Heart right ventricle (tissue), 16 donors: Measurements from ENCODE around the gene NAPA. TPM values are rescaled to one million over a fixed set of nuclear protein-coding genes. Genes with fewer than 3 reads are reported as not detected.

Experiments
- ATAC-seq, 8 donors: fragments of 200-7000 bp; cut with Tn5 transposase; one replicate each; pipeline ENCODE4 v1.9.1; 2020; ENCODE audit warnings: mild to moderate bottlenecking in 8 of 8, moderate library complexity in 8 of 8, moderate number of reproducible peaks in 1 of 8
- DNase-seq, 2 donors: peaks; one replicate each; pipeline ENCODE4 v3.0.0-alpha.2; 2020
- H3K27ac ChIP-seq, 10 donors: fragments of 200-600 bp; sonication (generic) in 2 of 10; one replicate each; pipeline versions ENCODE4 v1.5.0 to v1.8.0; 2020 to 2022; ENCODE audit warnings: mild to moderate bottlenecking in 3 of 10
- H3K27me3 ChIP-seq, 7 donors: fragments of 200-600 bp; one replicate each; pipeline ENCODE4 v1.8.0; 2021 to 2022; ENCODE audit warnings: mild to moderate bottlenecking in 2 of 7
- H3K36me3 ChIP-seq, 9 donors: fragments of 200-600 bp; sonication (generic) in 1 of 9; one replicate each; pipeline versions ENCODE4 v1.5.0 to v1.8.0; 2020 to 2022; ENCODE audit warnings: mild to moderate bottlenecking in 2 of 9
- H3K4me1 ChIP-seq, 9 donors: fragments of 200-600 bp; sonication (generic) in 1 of 9; one replicate each; pipeline versions ENCODE4 v1.5.0 to v1.8.0; 2020 to 2022; ENCODE audit warnings: mild to moderate bottlenecking in 4 of 9
- H3K4me3 ChIP-seq, 10 donors: fragments of 200-600 bp; sonication (generic) in 2 of 10; one replicate each; pipeline versions ENCODE4 v1.5.0 to v1.8.0; 2020 to 2022; ENCODE audit warnings: mild to moderate bottlenecking in 7 of 10, moderate library complexity in 2 of 10
- H3K9me3 ChIP-seq, 11 donors: fragments of 200-600 bp in 10 of 11; sonication (generic) in 2 of 11; one replicate each; pipeline versions ENCODE4 v1.5.0 to v1.8.0; 2013 to 2022; ENCODE audit warnings: mild to moderate bottlenecking in 2 of 11, control low read depth in 1 of 11, moderate library complexity in 1 of 11
- CTCF ChIP-seq, 9 donors: fragments of 200-600 bp; sonication (generic) in 2 of 9; IDR thresholded peaks; one replicate each; pipeline versions ENCODE4 v1.5.0 to v1.8.0; 2021 to 2022; ENCODE audit warnings: antibody characterized with exemption in 9 of 9, mild to moderate bottlenecking in 5 of 9, moderate library complexity in 1 of 9
- WGBS, 2 donors: extraction: QIAGEN DNeasy Blood & Tissue Kit; methylation state at CpG; one replicate each; pipeline ENCODE4 v1.1.7; 2013; ENCODE audit warnings: inconsistent platforms in 1 of 2; 5-methylcytosine and 5-hydroxymethylcytosine counted together
- intact Hi-C, 10 donors: fragments of 100-400 bp; cut with DNase I; formaldehyde crosslinking; loops; one replicate each; pipeline versions ENCODE4 v1.11.1 to v1.14.2; 2022
- long read RNA-seq, 3 donors: library from polyadenylated mRNA; unstranded; transcript quantifications; one replicate each; pipeline ENCODE4 v2.0.0, GENCODE V29; 2020 to 2021
- polyA plus RNA-seq, 2 donors: library from polyadenylated mRNA; stranded (reverse); fragments of 200-250 nt; gene quantifications; one replicate each; pipeline ENCODE4 v1.2.3, GENCODE V29; 2013
- total RNA-seq, 10 donors: library from RNA; stranded (reverse); fragmentation: NEBNext Ultra II Directional in 3 of 10; extraction: Animal tissue kit (Norgen Biotek cat#: 25700) in 3 of 10; gene quantifications; one replicate each; pipeline versions ENCODE4 v1.2.1 to v1.2.4, GENCODE V29; 2021 to 2023
- donor health status: Arrhythmogenic right ventricular cardiomyopathy.
- donor health status: ischemic (EF 13 %, LVEDD 7.1; RV severe dilation, severe dysfunction).
- donor health status: healthy with polysubstance abuse.
- donor health status: DM: no; HTN: yes; CAD: no.
- donor health status: DM: no; HTN: no; CAD: no.
- donor health status: ischemic (EF 25% LVEDD 6.9; RV normal size, moderate dysfunction).
- donor health status: ischemic (EF 25% LVEDD 5.7; RV mildly dilated, moderate dysfunction).
- donor health status: healthy.
- donor health status: DM: yes; HTN: yes; CAD: no.
- donor health status: Ischemic cardiomyopathy.
- donor health status: ischemic (EF 35%, LVEDD 5.7; RV mildly dilated, moderate dysfunction).
- donor health status: nonischemic (EF 11% LVEDD 7.7; RV severe dilation, severe dysfunction).
- donor health status: DM: yes; HTN: yes; CAD: no.
- donor health status: PGD.
- donor health status: ischemic (EF 29% LVEDD 5.4; RV normal size, mild dysfunction).
- donor health status: nonischemic (EF 23%, LVEDD 6.1; RV moderate dilation, normal function).

NAPA gene
- 100 to 1,000 TPM; 115 to 183 (median 121) TPM for total RNA-seq
- polyA plus RNA-seq: 100 to 1,000 TPM; 133 to 135 TPM
- long read RNA-seq, donor 1, transcript NAPA-201 (11 exons, 1,839 nt): major isoform, 97 of 113 reads
- long read RNA-seq, donor 1, partial matches to known transcripts: 6 of 113 reads
- long read RNA-seq, donor 1, other reads (novel, unspliced or antisense): 5 of 113 reads
- long read RNA-seq, donor 2, transcript NAPA-201 (11 exons, 1,839 nt): major isoform, 86 of 99 reads
- long read RNA-seq, donor 2, partial matches to known transcripts: 6 of 99 reads
- long read RNA-seq, donor 2, other reads (novel, unspliced or antisense): 7 of 99 reads
- long read RNA-seq, donor 3, transcript NAPA-205 (9 exons, 1,417 nt): minor isoform, 5 of 295 reads
- long read RNA-seq, donor 3, transcript NAPA-201 (11 exons, 1,839 nt): major isoform, 259 of 295 reads
- long read RNA-seq, donor 3, partial matches to known transcripts: 3 of 295 reads
- long read RNA-seq, donor 3, other reads (novel, unspliced or antisense): 27 of 295 reads

- Histone ChIP-seq H3K9me3 (no peaks in the 10 kb centered on the region), H3K36me3 (no peaks in the 10 kb centered on the region), H3K27ac (peak within 1 kb of the TSS; percentile 49 to 99 (median 96)), H3K27me3 (no peaks in the 10 kb centered on the region), H3K4me1 (peaks cover 31 to 53% (median 49%) of the 10 kb centered on the region in 9 donors), H3K4me3 (peak within 1 kb of the TSS; percentile 81 to 99 (median 94))
- DNase-seq: peak; percentile 100
- WGBS, 2 donors: 0 to 1% methylated on average over 74 to 78 of the region's 78 CpGs
- TF ChIP-seq CTCF (IDR thresholded peaks at IDR 0.05): no peak
- ATAC-seq: peak; percentile 97 to 99 (median 98)
- intact Hi-C loops: loop anchor here in 9 of 10 donors (1.0 to 10.0 kb wide), 14 partner anchors 31 to 182 kb away; partner anchors contain the start of genes BICRA (in 4 of the 9) and KPTN (in 2 of the 9)
These were observed at the start of gene NAPA for GRCh38 chr19:47514869-47515588. Gene NAPA, minus strand, starts transcription at chr19:47515063. Its CDS starts 123 bp downstream, at chr19:47514940.

GRCh38 chr19:47564081-47564480, 49.2 kb upstream of the NAPA start:
- ATAC-seq (no peak), DNase-seq (no peak)
- Histone ChIP-seq H3K27me3 (no peaks in the 10 kb centered on the region), H3K36me3 (no peaks in the 10 kb centered on the region), H3K4me1 (no peaks in the 10 kb centered on the region), H3K9me3 (no peaks in the 10 kb centered on the region), H3K4me3 (no peak overlapping the region), H3K27ac (no peak overlapping the region)
- WGBS, 2 donors: 86% methylated on average over 3 of the region's 3 CpGs
- TF ChIP-seq CTCF (IDR thresholded peaks at IDR 0.05): no peak
- intact Hi-C loops: loop anchor here in 1 of 10 donors (10.0 kb wide), 1 partner anchor 119 kb away; no protein-coding TSS in a partner anchor

- TF ChIP-seq CTCF (IDR thresholded peaks at IDR 0.05): no peak
- H3K27ac ChIP-seq: no peak overlapping the region
- no peak for DNase-seq
These were observed 46.7 kb upstream of the NAPA start for GRCh38 chr19:47561440-47562057.

GRCh38 chr19:47560999-47561398, 46.1 kb upstream of the NAPA start:
- TF ChIP-seq CTCF (IDR thresholded peaks at IDR 0.05): no peak
- no peak for ATAC-seq
- 89 to 100% methylated on average over 2 of the region's 2 CpGs for WGBS, 2 donors
- Histone ChIP-seq H3K36me3 (no peaks in the 10 kb centered on the region), H3K9me3 (no peaks in the 10 kb centered on the region), H3K27me3 (no peaks in the 10 kb centered on the region), H3K4me3 (no peak overlapping the region), H3K27ac (no peak overlapping the region), H3K4me1 (no peaks in the 10 kb centered on the region)
- no peak for DNase-seq
- intact Hi-C loops: loop anchor here in 1 of 10 donors (10.0 kb wide), 1 partner anchor 116 kb away; no protein-coding TSS in a partner anchor

More at GRCh38 chr19:47561440-47562057, 46.7 kb upstream of the NAPA start:
- WGBS, 2 donors: 90 to 92% methylated on average over 7 of the region's 7 CpGs
- Histone ChIP-seq H3K36me3 (no peaks in the 10 kb centered on the region), H3K9me3 (no peaks in the 10 kb centered on the region), H3K4me1 (no peaks in the 10 kb centered on the region), H3K4me3 (no peak overlapping the region), H3K27me3 (no peaks in the 10 kb centered on the region)
- intact Hi-C loops: loop anchor here in 1 of 10 donors (10.0 kb wide), 1 partner anchor 117 kb away; no protein-coding TSS in a partner anchor
- no peak for ATAC-seq
